Measurements from ENCODE around the gene LTA.

Gene LTA

DNA sequence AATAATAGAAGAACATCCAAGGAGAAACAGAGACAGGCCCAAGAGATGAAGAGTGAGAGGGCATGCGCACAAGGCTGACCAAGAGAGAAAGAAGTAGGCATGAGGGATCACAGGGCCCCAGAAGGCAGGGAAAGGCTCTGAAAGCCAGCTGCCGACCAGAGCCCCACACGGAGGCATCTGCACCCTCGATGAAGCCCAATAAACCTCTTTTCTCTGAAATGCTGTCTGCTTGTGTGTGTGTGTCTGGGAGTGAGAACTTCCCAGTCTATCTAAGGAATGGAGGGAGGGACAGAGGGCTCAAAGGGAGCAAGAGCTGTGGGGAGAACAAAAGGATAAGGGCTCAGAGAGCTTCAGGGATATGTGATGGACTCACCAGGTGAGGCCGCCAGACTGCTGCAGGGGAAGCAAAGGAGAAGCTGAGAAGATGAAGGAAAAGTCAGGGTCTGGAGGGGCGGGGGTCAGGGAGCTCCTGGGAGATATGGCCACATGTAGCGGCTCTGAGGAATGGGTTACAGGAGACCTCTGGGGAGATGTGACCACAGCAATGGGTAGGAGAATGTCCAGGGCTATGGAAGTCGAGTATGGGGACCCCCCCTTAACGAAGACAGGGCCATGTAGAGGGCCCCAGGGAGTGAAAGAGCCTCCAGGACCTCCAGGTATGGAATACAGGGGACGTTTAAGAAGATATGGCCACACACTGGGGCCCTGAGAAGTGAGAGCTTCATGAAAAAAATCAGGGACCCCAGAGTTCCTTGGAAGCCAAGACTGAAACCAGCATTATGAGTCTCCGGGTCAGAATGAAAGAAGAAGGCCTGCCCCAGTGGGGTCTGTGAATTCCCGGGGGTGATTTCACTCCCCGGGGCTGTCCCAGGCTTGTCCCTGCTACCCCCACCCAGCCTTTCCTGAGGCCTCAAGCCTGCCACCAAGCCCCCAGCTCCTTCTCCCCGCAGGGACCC, 2.3 kb downstream of the LTA start:
- Histone ChIP-seq H2AFZ (ENCODE audit: low read length) (no peak overlapping the region), H3K4me1 (ENCODE audit: low read length) (peaks cover 26% of the 10 kb centered on the region), H3K27ac (ENCODE audit: low read length) (no peak overlapping the region), H3K79me2 (ENCODE audit: low read length) (no peaks in the 10 kb centered on the region), H3K9me2 (replicated peaks; ENCODE audit: insufficient read depth, low read length) (no peaks in the 10 kb centered on the region), H3K27me3 (replicated peaks; ENCODE audit: insufficient read depth, low read length) (peaks cover 54% of the 10 kb centered on the region), H3K4me3 (ENCODE audit: low read length) (no peak overlapping the region), H3K4me2 (ENCODE audit: low read depth, low read length) (no peak overlapping the region), H4K20me1 (ENCODE audit: insufficient read depth, low read length) (no peaks in the 10 kb centered on the region), H3K36me3 (replicated peaks; ENCODE audit: insufficient read depth, low read length) (no peaks in the 10 kb centered on the region), H3F3A (ENCODE audit: insufficient read depth, low read length) (peaks cover 5% of the 10 kb centered on the region; the same call in 1 of the 2 replicates), H3K9me3 (replicated peaks; ENCODE audit: insufficient read depth, low read length) (no peaks in the 10 kb centered on the region), H3K9ac (ENCODE audit: low read length) (no peak overlapping the region)
- TF ChIP-seq EZH2 (optimal IDR thresholded peaks at IDR 0.05; ENCODE audit: low read depth, low read length) (no peak), EZH2phosphoT487 (IDR thresholded peaks at IDR 0.05; ENCODE audit: low read length) (no peak)
- TF ChIP-seq, protein P1, sequence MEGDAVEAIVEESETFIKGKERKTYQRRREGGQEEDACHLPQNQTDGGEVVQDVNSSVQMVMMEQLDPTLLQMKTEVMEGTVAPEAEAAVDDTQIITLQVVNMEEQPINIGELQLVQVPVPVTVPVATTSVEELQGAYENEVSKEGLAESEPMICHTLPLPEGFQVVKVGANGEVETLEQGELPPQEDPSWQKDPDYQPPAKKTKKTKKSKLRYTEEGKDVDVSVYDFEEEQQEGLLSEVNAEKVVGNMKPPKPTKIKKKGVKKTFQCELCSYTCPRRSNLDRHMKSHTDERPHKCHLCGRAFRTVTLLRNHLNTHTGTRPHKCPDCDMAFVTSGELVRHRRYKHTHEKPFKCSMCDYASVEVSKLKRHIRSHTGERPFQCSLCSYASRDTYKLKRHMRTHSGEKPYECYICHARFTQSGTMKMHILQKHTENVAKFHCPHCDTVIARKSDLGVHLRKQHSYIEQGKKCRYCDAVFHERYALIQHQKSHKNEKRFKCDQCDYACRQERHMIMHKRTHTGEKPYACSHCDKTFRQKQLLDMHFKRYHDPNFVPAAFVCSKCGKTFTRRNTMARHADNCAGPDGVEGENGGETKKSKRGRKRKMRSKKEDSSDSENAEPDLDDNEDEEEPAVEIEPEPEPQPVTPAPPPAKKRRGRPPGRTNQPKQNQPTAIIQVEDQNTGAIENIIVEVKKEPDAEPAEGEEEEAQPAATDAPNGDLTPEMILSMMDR (IDR thresholded peaks at IDR 0.05; ENCODE audit: low read length), result no peak
- no peak for DNase-seq

DNA sequence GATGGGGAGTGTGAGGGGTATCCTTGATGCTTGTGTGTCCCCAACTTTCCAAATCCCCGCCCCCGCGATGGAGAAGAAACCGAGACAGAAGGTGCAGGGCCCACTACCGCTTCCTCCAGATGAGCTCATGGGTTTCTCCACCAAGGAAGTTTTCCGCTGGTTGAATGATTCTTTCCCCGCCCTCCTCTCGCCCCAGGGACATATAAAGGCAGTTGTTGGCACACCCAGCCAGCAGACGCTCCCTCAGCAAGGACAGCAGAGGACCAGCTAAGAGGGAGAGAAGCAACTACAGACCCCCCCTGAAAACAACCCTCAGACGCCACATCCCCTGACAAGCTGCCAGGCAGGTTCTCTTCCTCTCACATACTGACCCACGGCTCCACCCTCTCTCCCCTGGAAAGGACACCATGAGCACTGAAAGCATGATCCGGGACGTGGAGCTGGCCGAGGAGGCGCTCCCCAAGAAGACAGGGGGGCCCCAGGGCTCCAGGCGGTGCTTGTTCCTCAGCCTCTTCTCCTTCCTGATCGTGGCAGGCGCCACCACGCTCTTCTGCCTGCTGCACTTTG, 3.3 kb downstream of the LTA start, which contains the start of gene TNF:
Gene TNF (plus strand): TSS at position 231 of the 567 bp plus-strand sequence. CDS start 177 bp downstream, at position 408.
- H3K36me3 ChIP-seq (replicated peaks; ENCODE audit: insufficient read depth, low read length), result no peaks in the 10 kb centered on the region
- no peak within 1 kb of the TSS for H2AFZ ChIP-seq (ENCODE audit: low read length)
- H3F3A ChIP-seq (ENCODE audit: insufficient read depth, low read length), result peaks cover 5% of the 10 kb centered on the region; the same call in 1 of the 2 replicates
- no peaks in the 10 kb centered on the region for H3K9me2 ChIP-seq (replicated peaks; ENCODE audit: insufficient read depth, low read length)
- no peaks in the 10 kb centered on the region for H3K9me3 ChIP-seq (replicated peaks; ENCODE audit: insufficient read depth, low read length)
- no peak within 1 kb of the TSS for H3K4me2 ChIP-seq (ENCODE audit: low read depth, low read length)
- H3K27me3 ChIP-seq (replicated peaks; ENCODE audit: insufficient read depth, low read length), result peaks cover 64% of the 10 kb centered on the region
- no peaks in the 10 kb centered on the region for H4K20me1 ChIP-seq (ENCODE audit: insufficient read depth, low read length)
- H3K79me2 ChIP-seq (ENCODE audit: low read length), result no peaks in the 10 kb centered on the region
- H3K4me3 ChIP-seq (ENCODE audit: low read length), result no peak within 1 kb of the TSS
- H3K27ac ChIP-seq (ENCODE audit: low read length), result no peak within 1 kb of the TSS
- peaks cover 17% of the 10 kb centered on the region for H3K4me1 ChIP-seq (ENCODE audit: low read length)
- no peak within 1 kb of the TSS for H3K9ac ChIP-seq (ENCODE audit: low read length)
- no peak for DNase-seq
- TF ChIP-seq, protein P1 (IDR thresholded peaks at IDR 0.05; ENCODE audit: low read length), result no peak
- no peak for TF ChIP-seq EZH2 (optimal IDR thresholded peaks at IDR 0.05; ENCODE audit: low read depth, low read length)
- no peak for TF ChIP-seq EZH2phosphoT487 (IDR thresholded peaks at IDR 0.05; ENCODE audit: low read length)

DNA sequence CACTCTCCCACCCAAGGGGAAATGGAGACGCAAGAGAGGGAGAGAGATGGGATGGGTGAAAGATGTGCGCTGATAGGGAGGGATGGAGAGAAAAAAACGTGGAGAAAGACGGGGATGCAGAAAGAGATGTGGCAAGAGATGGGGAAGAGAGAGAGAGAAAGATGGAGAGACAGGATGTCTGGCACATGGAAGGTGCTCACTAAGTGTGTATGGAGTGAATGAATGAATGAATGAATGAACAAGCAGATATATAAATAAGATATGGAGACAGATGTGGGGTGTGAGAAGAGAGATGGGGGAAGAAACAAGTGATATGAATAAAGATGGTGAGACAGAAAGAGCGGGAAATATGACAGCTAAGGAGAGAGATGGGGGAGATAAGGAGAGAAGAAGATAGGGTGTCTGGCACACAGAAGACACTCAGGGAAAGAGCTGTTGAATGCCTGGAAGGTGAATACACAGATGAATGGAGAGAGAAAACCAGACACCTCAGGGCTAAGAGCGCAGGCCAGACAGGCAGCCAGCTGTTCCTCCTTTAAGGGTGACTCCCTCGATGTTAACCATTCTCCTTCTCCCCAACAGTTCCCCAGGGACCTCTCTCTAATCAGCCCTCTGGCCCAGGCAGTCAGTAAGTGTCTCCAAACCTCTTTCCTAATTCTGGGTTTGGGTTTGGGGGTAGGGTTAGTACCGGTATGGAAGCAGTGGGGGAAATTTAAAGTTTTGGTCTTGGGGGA, 4.0 kb downstream of the LTA start:
- Histone ChIP-seq H3K27ac (ENCODE audit: low read length) (no peak overlapping the region), H3K79me2 (ENCODE audit: low read length) (no peaks in the 10 kb centered on the region), H3K4me2 (ENCODE audit: low read depth, low read length) (no peak overlapping the region), H3K9me2 (replicated peaks; ENCODE audit: insufficient read depth, low read length) (no peaks in the 10 kb centered on the region), H3F3A (ENCODE audit: insufficient read depth, low read length) (peaks cover 5% of the 10 kb centered on the region; the same call in 1 of the 2 replicates), H4K20me1 (ENCODE audit: insufficient read depth, low read length) (no peaks in the 10 kb centered on the region), H3K4me1 (ENCODE audit: low read length) (peaks cover 19% of the 10 kb centered on the region), H3K27me3 (replicated peaks; ENCODE audit: insufficient read depth, low read length) (peaks cover 70% of the 10 kb centered on the region), H2AFZ (ENCODE audit: low read length) (no peak overlapping the region), H3K9me3 (replicated peaks; ENCODE audit: insufficient read depth, low read length) (no peaks in the 10 kb centered on the region), H3K9ac (ENCODE audit: low read length) (no peak overlapping the region), H3K4me3 (ENCODE audit: low read length) (no peak overlapping the region), H3K36me3 (replicated peaks; ENCODE audit: insufficient read depth, low read length) (no peaks in the 10 kb centered on the region)
- TF ChIP-seq, protein P1 (IDR thresholded peaks at IDR 0.05; ENCODE audit: low read length), result no peak
- no peak for TF ChIP-seq EZH2 (optimal IDR thresholded peaks at IDR 0.05; ENCODE audit: low read depth, low read length)
- no peak for TF ChIP-seq EZH2phosphoT487 (IDR thresholded peaks at IDR 0.05; ENCODE audit: low read length)
- no peak for DNase-seq
